Mucosa of descending colon (tissue), 3 donors: ENCODE data around the gene HOXB3. TPM values are rescaled to one million over a fixed set of nuclear protein-coding genes. Genes with fewer than 3 reads are reported as not detected.

ENCODE experiments used
- ATAC-seq: fragments of 200-7000 bp; cut with Tn5 transposase; one replicate; pipeline ENCODE4 v1.9.1; 2020; ENCODE audit warnings: mild to moderate bottlenecking, moderate library complexity
- DNase-seq, 3 donors: peaks; one replicate each; pipeline ENCODE4 v3.0.0-alpha.2; 2020
- H3K36me3 ChIP-seq: fragments of 200-600 bp; one replicate; pipeline ENCODE4 v1.8.0; 2021; ENCODE audit warnings: low read depth, mild to moderate bottlenecking
- H3K4me1 ChIP-seq: fragments of 200-600 bp; one replicate; pipeline ENCODE4 v1.8.0; 2021; ENCODE audit warnings: low read depth, mild to moderate bottlenecking
- H3K4me3 ChIP-seq: fragments of 200-600 bp; one replicate; pipeline ENCODE4 v1.8.0; 2021; ENCODE audit warnings: mild to moderate bottlenecking
- H3K9me3 ChIP-seq: fragments of 200-600 bp; one replicate; pipeline ENCODE4 v1.8.0; 2021; ENCODE audit warnings: mild to moderate bottlenecking
- CTCF ChIP-seq: fragments of 200-600 bp; IDR thresholded peaks from one replicate; pipeline ENCODE4 v1.8.0; 2022; ENCODE audit warnings: antibody characterized with exemption, mild to moderate bottlenecking
- intact Hi-C, 2 donors: fragments of 100-400 bp; cut with DNase I in 1 of 2; cut with micrococcal nuclease in 1 of 2; formaldehyde crosslinking; loops; one replicate each; pipeline versions ENCODE4 v1.11.0 to v1.11.1; 2022; cut with DNase I, micrococcal nuclease
- total RNA-seq, 3 donors: library from RNA; stranded (reverse); fragmentation: NEBNext Ultra II Directional in 2 of 3; extraction: Animal tissue kit (Norgen Biotek cat#: 25700) in 2 of 3; gene quantifications; one replicate each; pipeline versions ENCODE4 v1.2.1 to v1.2.4, GENCODE V29; 2021 to 2023
- donor health status: DM: no; HTN: no; CAD: no; lungs with moderate emphysema.
- donor health status: DM: no; HTN: no; CAD: no.
- donor health status: DM: no; HTN: yes; CAD: no.

HOXB3 gene
- total RNA-seq, 3 donors from 2014 or later, result 42.4 to 64.8 (median 43.4) TPM

- TF ChIP-seq CTCF, result no peak
- DNase-seq (no peak), ATAC-seq (no peak)
- Histone ChIP-seq H3K36me3 (no peaks in the 10 kb centered on the region), H3K4me1 (peaks cover 55% of the 10 kb centered on the region), H3K4me3 (no peak overlapping the region), H3K9me3 (no peaks in the 10 kb centered on the region)
- intact Hi-C loops, result no loop called here
Observed at GRCh38 chr17:48582750-48583069, 7.3 kb downstream of the HOXB3 start.

GRCh38 chr17:48579760-48580554 lies 10.1 kb downstream of the HOXB3 start:
- no peak for TF ChIP-seq CTCF
- DNase-seq (no peak), ATAC-seq (no peak)
- Histone ChIP-seq H3K4me1 (peaks cover 56% of the 10 kb centered on the region), H3K4me3 (no peak overlapping the region), H3K9me3 (no peaks in the 10 kb centered on the region), H3K36me3 (no peaks in the 10 kb centered on the region)
- intact Hi-C loops, result no loop called here

GRCh38 chr17:48579471-48579759 lies 10.6 kb downstream of the HOXB3 start:
- Histone ChIP-seq H3K9me3 (no peaks in the 10 kb centered on the region), H3K4me1 (peaks cover 52% of the 10 kb centered on the region), H3K4me3 (no peak overlapping the region), H3K36me3 (no peaks in the 10 kb centered on the region)
- no peak for ATAC-seq
- no peak for DNase-seq
- TF ChIP-seq CTCF, result no peak
- intact Hi-C loops, result no loop called here

GRCh38 chr17:48578616-48579470 lies 11.2 kb downstream of the HOXB3 start:
- Histone ChIP-seq H3K9me3 (no peaks in the 10 kb centered on the region), H3K4me3 (no peak overlapping the region), H3K36me3 (no peaks in the 10 kb centered on the region), H3K4me1 (peaks cover 56% of the 10 kb centered on the region)
- ATAC-seq (no peak), DNase-seq (peak in 2 of 3 donors; percentile 51 to 55)
- intact Hi-C loops, result no loop called here
- TF ChIP-seq CTCF, result no peak

GRCh38 chr17:48577946-48578615 lies 12.0 kb downstream of the HOXB3 start, which contains the start of gene HOXB4:
HOXB4 (minus strand) TSS chr17:48578350; CDS start chr17:48578319, 31 bp downstream.
- Histone ChIP-seq H3K9me3 (no peaks in the 10 kb centered on the region), H3K36me3 (no peaks in the 10 kb centered on the region), H3K4me1 (peaks cover 57% of the 10 kb centered on the region), H3K4me3 (peak within 1 kb of the TSS; percentile 2)
- no peak for TF ChIP-seq CTCF
- peak; percentile 35 for ATAC-seq
- intact Hi-C loops, result no loop called here
- peak; percentile 77 to 88 (median 85) for DNase-seq
